ENCODE data around the gene RHEB. TPM values are rescaled to one million over a fixed set of nuclear protein-coding genes. Genes with fewer than 3 reads are reported as not detected.
A peak's percentile ranks its signal among the peaks of the same experiment; 100 is the strongest.

The RHEB gene
- polyA plus RNA-seq, 1 donor, result 150 TPM

DNA sequence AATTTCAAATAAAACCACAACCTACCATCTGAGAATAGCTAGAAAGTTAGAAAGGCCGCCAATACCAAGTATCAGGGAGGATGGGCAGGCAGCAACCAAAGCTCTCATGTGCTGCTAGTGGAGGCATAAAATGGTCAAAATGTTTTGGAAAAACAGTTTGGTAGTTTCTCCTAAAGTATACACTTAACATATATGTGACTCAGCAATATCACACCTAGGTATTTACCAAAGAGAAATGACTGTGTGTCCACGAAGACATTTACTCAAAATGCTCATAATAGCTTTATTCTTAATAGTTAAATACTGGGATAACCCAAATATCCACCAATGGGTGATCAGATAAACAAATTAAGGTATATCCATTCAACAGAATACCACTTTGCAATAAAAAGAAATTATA, 14.3 kb downstream of the RHEB start:
- DNase-seq, result no peak

DNA sequence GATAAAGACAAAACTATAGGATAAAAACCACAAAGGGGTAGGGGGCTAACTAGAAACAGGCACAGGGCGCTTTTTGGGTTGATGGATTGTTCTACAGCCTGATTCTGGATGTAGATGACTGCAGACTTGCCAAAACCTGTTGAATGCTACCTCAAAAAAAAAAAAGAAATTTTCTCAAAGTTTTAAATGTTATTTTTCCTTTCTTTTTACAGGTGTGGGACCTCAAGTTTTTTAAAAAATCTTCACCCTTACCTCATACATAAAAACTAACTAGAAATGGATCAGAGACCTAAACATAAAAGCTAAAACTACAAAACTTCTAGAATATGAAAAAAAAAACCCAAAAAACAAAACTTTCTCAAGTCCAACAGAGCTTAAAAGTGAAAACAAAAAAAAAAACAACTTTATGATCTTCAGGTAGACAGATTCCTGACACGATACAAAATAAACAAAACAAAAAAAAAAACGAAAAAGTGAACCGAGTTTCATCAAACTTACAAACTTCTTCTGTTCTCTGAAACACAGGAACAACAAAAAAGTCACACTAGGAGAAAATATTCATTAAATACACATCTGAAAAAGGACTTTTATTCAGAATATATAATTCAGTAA, 14.9 kb downstream of the RHEB start:
- DNase-seq, result no peak

DNA sequence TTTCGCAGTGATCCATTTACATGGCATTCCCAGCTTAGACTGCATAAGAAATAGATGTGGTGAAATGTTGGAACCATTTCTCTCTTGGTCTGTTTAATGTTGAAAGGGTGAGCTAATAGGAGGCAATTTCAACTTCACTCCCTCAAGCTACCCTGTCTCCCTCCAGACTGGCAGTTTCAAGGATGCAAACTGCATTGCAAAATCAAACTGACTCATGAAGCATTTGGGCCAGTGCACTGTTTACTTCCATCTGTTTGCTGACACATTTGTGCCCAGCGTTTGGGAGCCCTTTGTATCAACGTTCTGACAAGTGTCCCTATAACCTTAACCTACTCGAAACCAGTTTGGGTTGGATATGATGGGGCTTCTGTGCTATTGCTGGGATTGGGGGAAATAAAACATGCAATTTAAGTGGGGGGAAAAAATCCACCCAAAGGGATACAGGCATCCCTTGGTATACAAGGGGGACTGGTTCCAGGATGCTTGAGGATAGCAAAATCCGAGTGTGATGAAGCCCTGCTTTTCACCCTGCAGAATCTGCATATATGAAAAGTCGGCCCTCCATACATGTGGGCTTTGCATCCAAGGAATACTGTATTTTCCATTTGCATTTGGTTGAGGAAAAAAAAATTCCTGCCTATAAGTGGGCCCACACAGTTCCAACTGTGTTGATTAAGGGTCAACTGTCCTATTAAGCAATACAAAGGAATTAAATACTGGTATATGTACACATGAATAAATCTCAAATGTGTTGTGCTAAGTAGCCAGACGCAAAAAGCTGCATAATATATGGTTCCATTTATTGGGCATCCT, 15.6 kb downstream of the RHEB start:
- no peak for DNase-seq

DNA sequence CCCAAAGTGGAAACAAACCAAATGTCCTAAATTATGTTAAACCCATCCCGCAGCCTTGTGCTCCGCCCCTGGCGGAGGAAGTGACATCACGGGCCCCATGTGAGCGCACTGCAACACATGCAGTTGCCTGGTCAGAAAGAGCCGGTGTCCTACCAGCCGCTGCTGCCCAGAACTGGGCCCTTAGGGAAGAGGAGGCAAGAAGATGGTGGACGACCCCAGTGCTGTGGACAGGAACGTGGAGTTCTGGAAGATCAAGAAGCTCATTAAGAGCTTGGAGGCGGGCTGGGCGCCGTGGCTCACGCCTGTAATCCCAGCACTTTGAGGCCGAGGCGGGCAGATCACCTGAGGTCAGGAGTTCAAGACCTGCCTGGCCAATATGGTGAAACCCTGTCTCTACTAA, 18.0 kb downstream of the RHEB start:
- no peak for DNase-seq

DNA sequence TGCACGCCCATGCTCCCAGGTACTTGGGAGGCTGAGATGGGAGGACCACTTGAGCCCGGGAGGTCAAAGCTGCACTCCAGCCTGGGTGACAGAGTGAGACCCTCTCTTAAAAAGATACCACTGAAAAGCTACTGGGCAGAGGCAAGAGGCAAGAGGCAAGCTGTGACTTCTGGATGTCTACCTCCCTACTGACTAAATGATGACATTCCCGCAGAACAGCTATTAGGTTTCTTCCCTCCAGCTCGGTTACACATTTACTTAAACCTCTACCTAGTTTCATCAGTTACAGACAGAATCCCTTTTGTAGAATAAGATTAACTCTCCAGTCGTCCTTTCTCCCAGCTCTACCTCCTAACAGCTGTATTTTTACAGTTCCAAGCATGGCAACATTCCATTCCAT, 21.2 kb downstream of the RHEB start:
- DNase-seq, result peak; percentile 20

DNA sequence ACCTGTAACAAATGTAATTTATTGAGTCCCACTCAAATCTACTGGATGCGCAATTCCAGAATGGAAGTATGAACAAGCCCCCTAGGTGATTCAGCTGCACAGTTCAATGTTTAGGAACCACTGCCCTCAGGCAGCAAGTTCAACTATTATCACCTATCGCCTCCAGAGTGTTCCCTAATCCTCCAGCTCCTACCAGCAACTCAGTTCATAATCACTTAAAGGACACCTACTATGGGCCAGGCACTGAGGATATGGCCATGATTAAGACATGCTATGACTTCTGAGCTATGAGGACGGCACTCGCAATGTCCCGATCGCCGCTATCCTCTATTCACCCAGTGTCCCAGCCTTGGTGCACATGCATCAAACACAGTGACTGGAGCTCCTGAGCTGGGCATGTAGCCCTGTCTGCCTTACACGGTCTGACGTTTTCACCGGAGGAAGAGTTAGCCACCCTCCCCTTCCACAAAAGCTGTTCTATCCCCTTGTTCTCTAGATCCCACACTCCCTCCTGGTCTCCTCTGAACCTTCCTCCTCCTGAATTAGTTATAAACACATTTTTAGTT, 22.3 kb downstream of the RHEB start:
- DNase-seq, result no peak

DNA sequence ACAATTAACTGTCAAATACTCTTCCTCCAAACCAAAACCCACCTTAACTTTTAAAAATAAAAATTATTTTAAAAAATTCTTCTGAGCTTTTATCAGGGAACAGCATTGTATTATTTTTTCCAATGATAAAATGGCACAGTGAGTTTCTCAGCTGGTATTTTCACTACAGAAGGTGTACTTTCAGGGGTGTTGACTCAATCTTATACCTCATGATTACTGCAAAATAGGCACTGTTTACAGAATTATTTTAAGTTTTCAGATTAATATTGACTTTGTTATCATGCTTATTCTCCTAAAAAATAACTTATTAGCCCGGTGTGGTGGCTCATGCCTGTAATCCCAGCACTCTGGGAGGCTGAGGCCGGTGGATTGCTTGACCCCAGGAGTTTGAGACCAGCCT, 24.3 kb downstream of the RHEB start:
- no peak for DNase-seq

DNA sequence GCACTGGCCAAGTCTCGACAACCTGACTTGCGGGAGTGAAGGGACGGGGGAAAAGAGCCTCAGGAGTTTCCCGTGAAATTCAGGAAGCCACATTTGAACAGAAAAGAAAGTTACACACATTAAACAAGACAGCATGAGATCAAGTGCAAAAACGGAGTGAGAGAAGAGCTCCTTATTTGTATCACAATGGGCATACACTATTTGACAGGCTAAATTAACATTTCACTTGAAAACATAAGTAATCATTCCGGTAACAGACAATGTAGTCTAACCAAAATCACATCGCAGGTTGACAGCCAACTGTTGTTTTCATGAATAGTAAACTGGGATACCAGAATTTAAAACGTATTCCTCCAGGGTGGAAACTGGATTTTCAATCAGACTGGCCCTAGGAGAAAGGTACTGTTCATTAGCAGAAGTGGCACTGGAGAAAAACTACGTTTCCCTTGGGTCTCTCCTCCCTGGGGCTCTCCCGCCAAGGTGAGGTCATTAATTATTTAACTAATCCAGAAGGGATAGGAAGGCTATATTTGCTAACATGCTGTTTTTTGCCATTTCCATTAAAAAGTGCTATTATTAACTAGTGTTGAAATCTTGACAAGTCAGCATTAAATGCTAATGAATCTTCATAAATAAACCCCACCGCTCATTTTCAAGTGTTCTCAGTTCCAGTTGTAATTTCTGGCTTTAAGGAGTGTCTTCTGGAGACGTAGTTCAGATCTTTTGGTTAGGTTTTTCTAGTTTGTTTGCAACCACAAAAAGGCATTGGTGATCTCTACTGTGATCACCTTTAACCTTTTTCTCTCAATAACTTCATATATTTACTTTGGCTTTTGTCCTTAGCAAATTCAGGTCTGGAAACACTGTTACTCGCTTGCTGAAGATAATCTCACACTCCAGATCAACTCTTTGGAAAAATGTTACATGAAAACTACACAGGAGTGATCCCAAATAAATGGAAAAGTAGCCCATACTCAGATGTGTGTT, 25.1 kb downstream of the RHEB start:
- no peak for DNase-seq

DNA sequence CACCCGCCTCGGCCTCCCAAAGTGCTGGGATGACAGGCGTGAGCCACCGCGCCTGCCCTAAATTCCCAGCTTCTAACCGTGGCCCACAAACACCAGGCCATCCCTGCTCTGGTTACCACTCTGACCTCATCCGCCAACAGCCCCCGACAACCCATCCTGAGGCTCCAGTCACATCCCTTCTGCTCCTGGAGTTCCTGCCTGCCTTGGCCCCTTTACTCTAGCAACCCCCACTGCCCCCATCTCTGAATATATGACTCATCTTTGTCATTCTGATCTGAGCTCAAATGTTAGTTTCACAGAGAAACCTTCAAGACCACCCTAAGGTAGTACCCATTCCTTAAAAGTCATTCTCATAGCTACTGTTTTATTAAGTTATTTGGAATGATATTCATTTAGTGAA, 26.6 kb downstream of the RHEB start:
- DNase-seq, result no peak

DNA sequence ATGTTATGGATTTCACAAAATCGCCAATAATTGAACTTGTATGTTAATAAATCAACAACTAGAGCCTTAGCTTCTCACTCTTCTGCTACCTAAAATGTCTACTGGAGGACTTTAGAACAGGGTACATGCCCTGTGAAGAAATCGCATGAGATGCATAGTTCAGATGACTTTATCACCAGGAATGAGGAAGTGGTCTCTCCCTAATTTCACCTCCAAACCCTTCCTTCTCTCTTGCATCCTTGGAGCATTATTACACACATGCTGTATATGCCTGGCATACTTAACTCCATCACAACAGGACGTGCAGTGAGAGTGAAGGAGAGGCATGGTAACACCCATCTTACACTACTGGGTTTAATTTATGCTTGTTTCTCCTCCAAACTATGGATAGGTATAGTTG, 27.8 kb downstream of the RHEB start:
- DNase-seq, result no peak

DNA sequence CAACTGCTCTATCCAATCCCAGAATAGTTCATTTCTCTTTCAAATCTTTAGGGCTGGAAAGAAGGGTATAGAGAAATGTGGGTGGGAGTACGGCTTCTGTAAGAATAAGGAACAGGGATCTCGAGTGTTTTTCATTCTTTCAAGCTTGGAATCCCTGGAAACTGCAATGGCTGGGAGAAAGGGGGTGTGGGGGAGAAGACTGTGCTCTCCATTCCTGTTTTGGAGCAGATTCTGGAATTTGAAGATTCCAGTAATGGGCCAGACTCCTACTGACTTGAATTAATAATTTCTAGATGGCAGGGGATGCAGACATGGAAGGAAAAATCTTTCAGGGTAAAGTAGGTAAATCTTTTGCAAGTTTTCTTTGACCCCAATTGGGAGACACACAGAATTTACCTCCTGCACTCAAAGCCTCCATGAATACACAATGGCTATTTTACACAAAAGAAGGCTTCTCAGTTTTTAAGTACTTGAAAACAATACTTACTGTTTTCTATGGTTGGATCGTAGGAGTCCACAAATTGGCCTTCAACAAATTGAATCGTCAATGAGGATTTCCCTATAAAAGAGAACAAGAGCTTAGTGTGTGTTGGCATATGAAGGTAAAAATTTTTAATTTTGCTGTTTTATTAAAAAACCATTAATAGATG, 29.1 kb downstream of the RHEB start:
- no peak for DNase-seq

DNA sequence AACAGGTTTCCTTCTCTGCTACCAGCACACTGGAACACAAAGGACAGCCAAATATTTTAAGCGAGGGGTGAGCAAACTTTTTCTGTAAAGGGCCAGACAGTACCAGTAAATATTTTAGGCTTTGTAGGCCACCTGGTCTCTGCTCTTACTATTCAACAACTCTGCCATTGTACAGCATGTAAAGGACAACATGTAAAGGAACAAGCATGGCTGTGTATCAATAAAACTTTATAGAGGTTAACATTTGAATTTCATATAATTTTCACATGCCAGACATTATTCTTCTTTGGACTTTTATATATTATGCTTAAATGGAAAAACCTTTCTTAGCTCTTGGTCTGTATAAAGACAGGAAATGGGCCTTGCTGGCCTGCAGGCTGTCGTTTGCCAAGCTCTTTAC, 30.2 kb downstream of the RHEB start:
- DNase-seq, result no peak

DNA sequence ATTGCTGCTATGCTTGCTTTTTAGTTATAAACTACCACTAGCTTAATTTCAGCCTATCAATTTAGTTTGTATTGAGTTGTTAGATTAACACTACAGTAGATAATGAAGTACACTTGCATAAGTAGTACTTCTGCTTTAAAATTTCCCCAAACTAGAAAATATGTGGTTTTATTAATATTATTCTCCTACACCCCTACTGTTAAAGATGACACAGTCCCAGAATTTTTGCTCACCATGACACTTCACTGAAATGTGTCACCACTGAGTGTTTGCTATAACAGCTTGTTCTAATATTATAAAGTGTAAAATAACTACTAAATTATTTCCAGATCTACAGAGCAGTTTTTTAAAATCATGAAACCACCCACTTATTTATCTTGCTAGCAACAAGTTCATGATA, 31.6 kb downstream of the RHEB start:
- DNase-seq, result no peak

DNA sequence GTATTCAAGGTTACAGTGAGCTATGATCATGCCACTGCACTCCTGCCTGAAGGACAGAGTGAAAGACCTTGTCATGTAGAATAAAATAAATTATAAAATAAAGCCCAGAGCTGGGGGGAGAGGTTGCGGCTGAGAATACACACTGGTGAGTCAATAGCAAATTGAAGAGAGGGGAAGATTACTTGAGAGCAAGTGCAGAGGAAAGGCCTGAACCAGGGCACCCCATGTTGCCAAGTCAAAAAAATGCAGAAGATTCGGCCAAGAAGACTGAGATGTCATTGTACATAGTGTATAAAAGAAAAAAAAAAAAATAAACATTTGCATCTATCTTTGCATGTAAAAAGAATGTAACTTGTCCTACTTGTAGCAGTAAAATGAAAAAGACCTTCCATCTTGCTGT, 32.5 kb downstream of the RHEB start:
- no peak for DNase-seq

DNA sequence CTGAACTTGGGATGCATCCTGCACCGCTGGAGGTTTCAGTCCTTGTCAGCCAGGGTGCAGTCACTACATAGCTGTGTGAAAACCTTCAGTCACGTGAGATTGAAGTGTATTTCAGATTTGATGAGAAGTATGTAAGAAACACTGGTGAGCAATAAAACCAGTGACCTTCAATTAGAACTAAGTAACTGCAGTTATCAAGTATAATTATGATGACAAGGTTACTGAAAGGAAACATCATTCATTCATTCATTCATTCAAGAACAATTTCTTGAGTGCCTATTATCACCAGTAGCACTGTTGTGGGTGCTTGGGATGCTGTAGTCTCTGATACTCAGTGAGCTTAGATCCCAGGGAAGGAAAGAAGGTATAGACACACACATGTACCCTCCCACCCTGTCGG, 33.6 kb downstream of the RHEB start:
- DNase-seq, result no peak

DNA sequence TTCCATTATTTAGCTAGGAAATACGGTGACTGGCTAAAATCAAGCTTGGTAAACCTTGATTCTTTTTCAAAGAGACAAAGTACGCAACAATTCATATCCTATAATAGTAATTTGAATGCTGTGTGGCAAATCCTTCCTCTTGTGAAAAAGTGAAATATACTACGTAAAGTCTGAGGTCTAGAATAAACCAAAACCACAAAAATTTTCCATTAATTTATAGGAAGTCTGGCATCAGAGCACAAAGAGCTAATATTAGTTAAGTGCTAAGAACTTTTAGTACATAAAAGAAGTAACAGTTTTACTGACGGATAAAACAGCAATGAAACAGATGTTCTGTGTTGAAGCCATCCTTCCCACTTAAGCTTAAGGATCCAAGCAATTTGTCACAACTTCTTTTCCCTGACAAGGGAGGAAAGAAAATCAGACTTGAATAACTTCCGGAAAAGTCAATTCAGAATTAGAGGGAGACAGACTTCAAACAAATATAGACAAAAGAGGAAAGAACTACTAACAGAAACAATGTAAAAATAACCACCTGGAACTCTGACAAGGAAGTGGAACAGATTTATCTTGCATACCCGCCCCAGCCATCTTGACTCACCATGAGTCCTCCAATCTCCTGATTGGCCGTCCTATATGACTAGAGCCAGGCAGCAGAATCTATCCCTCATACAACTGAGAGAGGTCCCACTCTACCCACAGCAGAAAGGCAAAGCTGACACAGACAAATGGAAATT, 34.6 kb downstream of the RHEB start:
- DNase-seq, result peak; percentile 19

DNA sequence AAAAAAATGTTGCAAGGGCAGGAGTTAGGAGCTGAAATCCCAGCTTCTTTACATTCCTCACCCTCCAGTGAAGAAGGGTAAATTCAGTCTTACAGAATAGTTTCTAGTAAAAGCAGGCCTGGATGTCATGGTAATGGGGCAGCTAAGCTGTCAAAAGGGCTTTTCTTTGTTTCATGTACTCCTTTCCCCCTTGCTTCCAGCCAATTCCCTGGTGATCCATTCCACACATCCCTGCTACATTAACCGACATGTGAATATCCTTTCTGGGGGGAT, 36.0 kb downstream of the RHEB start:
- DNase-seq, result no peak

DNA sequence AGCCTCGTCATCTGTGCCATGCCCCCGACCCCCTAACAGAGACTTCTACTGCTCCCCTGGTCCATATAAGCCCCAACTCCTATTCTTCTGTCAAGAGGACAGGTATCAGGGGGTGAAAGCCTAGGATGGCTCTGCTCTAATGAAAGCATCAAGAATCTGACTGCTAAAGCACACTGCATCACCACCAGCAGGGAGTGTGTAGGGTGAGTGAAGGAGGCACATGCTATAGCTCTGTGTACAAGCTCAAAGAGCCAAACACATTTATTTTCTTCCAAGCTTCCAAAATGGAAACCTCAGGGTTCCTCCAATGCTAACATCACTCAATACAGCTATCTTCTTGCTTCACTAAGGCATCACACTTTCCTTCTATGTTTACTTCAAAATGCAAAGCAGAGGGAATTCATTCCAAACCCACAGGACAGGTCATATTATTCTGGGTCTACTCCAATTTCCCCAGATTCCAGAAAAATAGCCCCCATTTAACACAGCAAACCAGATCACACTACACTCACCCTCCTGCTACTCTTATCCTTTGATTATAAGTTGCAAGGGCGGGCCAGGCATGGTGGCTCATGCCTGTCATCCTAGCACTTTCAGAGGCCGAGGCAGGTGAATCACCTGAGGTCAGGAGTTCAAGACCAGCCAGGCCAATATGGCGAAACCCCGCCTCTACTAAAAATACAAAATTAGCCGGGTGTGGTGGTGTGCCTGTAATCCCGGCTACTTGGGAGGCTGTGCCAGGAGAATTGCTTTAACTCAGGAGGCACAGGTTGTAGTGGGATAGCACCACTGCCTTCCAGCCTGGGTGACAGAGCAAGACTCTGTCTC, 36.6 kb downstream of the RHEB start:
- no peak for DNase-seq

DNA sequence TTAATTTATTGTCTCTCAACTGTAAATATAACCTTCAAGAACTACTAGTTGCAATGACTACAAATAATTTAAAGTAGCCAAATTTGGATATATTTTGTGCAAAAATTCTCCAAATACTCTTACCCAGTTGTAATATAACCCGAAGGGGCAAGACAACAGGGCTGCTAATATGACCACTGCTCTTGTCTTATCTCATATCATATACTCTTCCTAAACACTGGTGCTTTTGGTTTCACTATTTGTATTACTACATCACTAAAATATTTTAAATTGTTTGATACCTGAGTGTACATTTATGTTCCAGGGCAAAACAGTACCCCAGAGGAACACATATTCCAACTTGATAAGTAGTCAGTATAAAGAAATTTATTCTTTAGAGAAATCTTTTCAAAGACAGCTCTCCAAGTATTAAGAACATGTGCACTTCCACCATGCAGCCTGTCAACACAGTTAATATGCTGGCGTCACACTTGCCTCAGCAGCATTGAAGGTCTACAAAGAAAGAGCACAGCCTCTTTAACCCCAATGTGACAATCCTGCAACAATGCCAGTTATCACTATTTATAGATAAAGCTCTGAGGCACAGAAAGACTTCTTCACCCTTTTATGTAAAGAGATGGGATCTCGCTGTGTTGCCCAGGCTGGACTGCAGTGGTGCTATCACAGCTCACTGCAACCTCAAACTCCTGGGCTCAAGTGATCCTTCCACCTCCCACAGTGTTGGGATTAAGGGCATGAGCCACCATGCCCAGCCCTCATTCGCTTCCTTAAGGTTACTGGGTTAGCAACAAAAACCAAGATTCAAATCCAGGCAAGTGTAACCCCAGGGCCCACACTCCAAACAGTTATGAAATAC, 37.8 kb downstream of the RHEB start:
- DNase-seq, result no peak

DNA sequence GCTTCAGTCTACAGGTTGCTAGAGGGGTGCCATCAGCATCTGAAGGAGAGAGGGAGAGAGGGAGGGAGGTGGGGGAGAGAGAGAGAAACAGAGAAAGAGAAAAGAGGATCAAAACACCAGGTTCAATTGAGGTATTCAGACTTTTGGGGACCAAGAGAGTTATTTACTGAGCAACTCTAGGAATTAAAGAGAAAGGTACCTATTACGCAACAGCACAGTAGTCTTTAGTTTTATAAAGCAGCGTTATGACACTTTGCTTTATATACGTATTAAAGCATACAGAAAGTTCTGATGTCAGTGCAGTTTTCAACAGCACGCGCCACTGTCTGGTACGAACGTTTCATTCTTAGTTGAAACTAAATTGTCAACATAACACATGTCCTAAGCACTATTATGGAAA, 41.8 kb downstream of the RHEB start:
- DNase-seq, result no peak

Data from left kidney (tissue), 2 donors.